HT-29 (cell line): ENCODE results near the gene CARMIL3. TPM values are rescaled to one million over a fixed set of nuclear protein-coding genes. Genes with fewer than 3 reads are reported as not detected.

Experiments used
- DNase-seq: peaks from one replicate; pipeline ENCODE4 v3.0.0-alpha.2; 2015; ENCODE audit warnings: low spot score
- total RNA-seq: library from RNA; depleted of rRNA; stranded (reverse); fragments of >200 nt; shearing (Covaris generic); gene quantifications from 2 replicates; pipeline ENCODE4 v1.2.3, GENCODE V29; 2014; rRNA removed

The CARMIL3 gene
- total RNA-seq, 1 experiment from 2014 or later, result 1.1 TPM

DNA sequence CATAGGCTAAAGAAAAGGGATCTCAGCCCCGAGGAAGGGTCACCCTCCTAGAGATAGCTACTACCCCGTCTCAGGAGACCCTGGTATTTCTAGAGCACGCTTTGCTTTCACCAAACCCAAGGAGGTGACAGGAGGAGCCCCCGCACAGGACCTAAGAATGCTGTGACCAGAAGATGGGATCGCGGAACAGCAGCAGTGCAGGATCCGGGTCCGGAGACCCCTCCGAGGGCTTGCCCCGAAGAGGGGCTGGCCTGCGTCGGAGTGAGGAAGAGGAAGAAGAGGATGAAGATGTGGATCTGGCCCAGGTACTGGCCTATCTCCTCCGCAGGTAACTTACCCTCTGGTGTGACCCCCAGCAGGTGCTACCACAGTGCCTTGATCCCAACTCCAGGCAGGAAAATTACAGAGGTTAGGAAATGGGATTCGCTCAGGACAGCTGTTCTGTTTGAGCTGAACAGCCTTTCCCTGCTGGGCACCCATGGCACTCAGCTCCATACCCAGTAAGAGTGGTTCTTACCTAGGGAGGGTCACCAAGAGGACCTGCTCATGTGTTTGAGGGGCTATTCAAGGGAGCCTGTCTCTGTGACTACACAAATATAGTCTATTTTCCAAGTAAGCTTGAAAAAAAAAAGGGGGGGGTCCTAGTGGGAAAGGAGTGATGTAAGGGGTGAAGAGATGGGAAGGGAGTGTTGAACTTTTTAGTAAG, 63.8 kb downstream of the CARMIL3 start:
- DNase-seq, result no peak

DNA sequence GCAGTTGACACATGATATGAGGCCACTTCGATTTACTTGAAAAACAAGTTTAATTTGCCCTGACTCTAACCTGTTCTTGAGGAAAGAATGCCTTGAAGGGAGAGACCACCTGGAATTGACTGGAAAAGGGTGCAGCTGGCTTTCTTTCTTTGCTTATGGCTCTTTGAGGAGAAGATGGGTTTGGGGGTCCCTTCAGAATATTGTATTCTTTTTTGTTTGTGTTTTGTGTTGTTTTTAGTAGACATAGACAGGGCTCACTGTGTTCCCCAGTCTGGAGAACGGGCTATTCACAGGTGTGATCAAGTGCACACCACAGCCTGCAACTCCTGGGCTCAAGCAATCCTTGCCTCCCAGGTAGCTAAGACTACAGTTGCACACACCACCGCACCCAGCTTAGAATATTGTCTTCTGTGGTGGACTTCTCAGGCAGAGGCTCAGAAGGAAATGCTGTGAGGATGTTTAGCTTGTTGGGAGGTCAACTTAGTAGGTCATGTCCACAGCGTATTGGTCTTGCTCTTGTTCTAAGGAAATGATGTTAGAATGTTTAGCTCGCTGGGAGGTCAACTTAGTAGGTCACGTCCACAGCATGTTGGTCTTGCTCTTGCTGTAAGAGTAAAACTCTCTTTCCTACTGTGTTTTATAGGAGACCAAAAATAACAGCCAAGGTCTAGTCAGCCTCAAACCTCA, 64.5 kb downstream of the CARMIL3 start:
- no peak for DNase-seq

DNA sequence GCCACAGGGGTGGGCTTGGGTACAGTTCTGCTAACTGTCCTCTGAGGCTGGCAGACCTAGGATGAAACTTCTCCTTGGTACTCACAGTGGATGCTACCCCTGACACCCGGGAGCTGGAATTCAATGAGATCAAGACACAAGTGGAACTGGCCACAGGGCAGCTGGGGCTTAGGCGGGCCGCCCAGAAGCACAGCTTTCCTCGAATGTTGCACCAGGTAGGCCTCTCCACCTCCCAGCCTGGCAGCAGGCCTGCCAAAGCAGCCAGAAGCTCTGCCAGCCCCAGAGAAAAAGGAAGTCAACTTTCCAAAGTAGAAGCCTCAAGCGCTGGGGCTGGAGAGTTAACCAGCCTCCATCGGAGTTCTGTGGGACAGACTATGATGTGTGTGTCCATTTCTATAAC, 65.4 kb downstream of the CARMIL3 start:
- DNase-seq, result no peak

Other genes starting within 250 kb of the CARMIL3 start
- gene DHRS4, start 98.2 kb upstream of the CARMIL3 start, total RNA-seq, result 40.0 and 47.4 TPM in 2 replicates
- 29.2 and 35.7 TPM in 2 replicates for gene DHRS4L2, start 63.1 kb upstream of the CARMIL3 start, total RNA-seq
- not detected in 2 replicates for gene CPNE6, start 19.6 kb downstream of the CARMIL3 start, total RNA-seq
- 30.5 and 36.1 TPM in 2 replicates for gene PCK2, start 42.3 kb downstream of the CARMIL3 start, total RNA-seq
- gene DCAF11, start 62.8 kb downstream of the CARMIL3 start, total RNA-seq, result 75.8 and 81.2 TPM in 2 replicates
- 4.5 and 6.5 TPM in 2 replicates for gene NRL, start 62.9 kb downstream of the CARMIL3 start, total RNA-seq
- 0.13 and 0.74 TPM in 2 replicates for gene FITM1, start 78.7 kb downstream of the CARMIL3 start, total RNA-seq
- 164 and 172 TPM in 2 replicates for gene PSME1, start 84.2 kb downstream of the CARMIL3 start, total RNA-seq
- gene EMC9, start 89.6 kb downstream of the CARMIL3 start, total RNA-seq, result 52.4 and 63.9 TPM in 2 replicates
- gene PSME2, start 94.6 kb downstream of the CARMIL3 start, total RNA-seq, result 175 and 210 TPM in 2 replicates
- gene RNF31, start 95.5 kb downstream of the CARMIL3 start, total RNA-seq, result 62.3 and 67.8 TPM in 2 replicates
- 49.6 and 69.8 TPM in 2 replicates for gene IRF9, start 109.3 kb downstream of the CARMIL3 start, total RNA-seq
- 3.4 and 14.0 TPM in 2 replicates for gene REC8, start 120.1 kb downstream of the CARMIL3 start, total RNA-seq
- gene IPO4, start 136.8 kb downstream of the CARMIL3 start, total RNA-seq, result 110 and 182 TPM in 2 replicates
- 41.4 and 44.4 TPM in 2 replicates for gene TM9SF1, start 143.4 kb downstream of the CARMIL3 start, total RNA-seq
- gene TSSK4, start 153.7 kb downstream of the CARMIL3 start, total RNA-seq, result not detected in 2 replicates
- gene CHMP4A, start 161.5 kb downstream of the CARMIL3 start, total RNA-seq, result 18.8 and 26.4 TPM in 2 replicates
- gene MDP1, start 164.1 kb downstream of the CARMIL3 start, total RNA-seq, result 9.8 and 16.3 TPM in 2 replicates
- gene NEDD8, start 180.4 kb downstream of the CARMIL3 start, total RNA-seq, result 104 and 143 TPM in 2 replicates
- 37.3 and 40.6 TPM in 2 replicates for gene GMPR2, start 180.9 kb downstream of the CARMIL3 start, total RNA-seq
- gene TINF2, start 190.6 kb downstream of the CARMIL3 start, total RNA-seq, result 29.1 and 35.9 TPM in 2 replicates
- 2.2 and 2.8 TPM in 2 replicates for gene TGM1, start 211.2 kb downstream of the CARMIL3 start, total RNA-seq
- 32.1 and 34.4 TPM in 2 replicates for gene RABGGTA, start 219.6 kb downstream of the CARMIL3 start, total RNA-seq
- gene DHRS1, start 247.8 kb downstream of the CARMIL3 start, total RNA-seq, result 19.7 and 20.1 TPM in 2 replicates
- 26.8 and 27.7 TPM in 2 replicates for gene NOP9, start 247.8 kb downstream of the CARMIL3 start, total RNA-seq